HEK293 (cell line): Measurements from ENCODE around the gene FILIP1L.

ENCODE experiments used
- CTCF ChIA-PET: fragments of 350-600 bp; formaldehyde crosslinking; extraction: SDS; loops from one replicate; lab custom pipeline; 2021; ENCODE audit warnings: antibody characterized with exemption; lab: Yijun Ruan, JAX
- POLR2A ChIA-PET: fragments of 300-600 bp; formaldehyde crosslinking; extraction: SDS; loops from one replicate; lab custom pipeline; 2020; ENCODE audit warnings: antibody characterized with exemption, inconsistent platforms; lab: Yijun Ruan, JAX
- H3K27ac ChIP-seq: fragments of 200-500 bp; sonication (Bioruptor generic); 2 replicates; pipeline ENCODE4 v1.5.1; 2014; ENCODE audit warnings: low read depth, low read length, control low read depth, inconsistent platforms; ENCODE audit errors: extremely low read depth
- H3K36me3 ChIP-seq, 2 experiments: fragments of 200-500 bp in 1 of 2; sonication (Bioruptor generic) in 1 of 2; 1 replicate in 1 of 2; 2 replicates in 1 of 2; pipeline ENCODE4 v1.5.1; 2014 to 2017; ENCODE audit warnings: inconsistent platforms in 2 of 2, low read length in 2 of 2; ENCODE audit not compliant: control insufficient read depth in 2 of 2, insufficient read depth in 1 of 2
- H3K4me1 ChIP-seq: fragments of 200-500 bp; sonication (Bioruptor generic); 2 replicates; pipeline ENCODE4 v1.5.1; 2014; ENCODE audit warnings: mild to moderate bottlenecking, low read length, inconsistent platforms; ENCODE audit not compliant: control insufficient read depth, insufficient read depth
- H3K4me3 ChIP-seq: 2 replicates; pipeline ENCODE4 v1.5.1; 2011; ENCODE audit warnings: low read depth, mild to moderate bottlenecking, control low read depth, low read length, moderate library complexity
- H3K9me3 ChIP-seq: fragments of 200-500 bp; sonication (Bioruptor generic); 2 replicates; pipeline ENCODE4 v1.5.1; 2014; ENCODE audit warnings: low read depth, low read length, inconsistent platforms; ENCODE audit not compliant: control insufficient read depth, insufficient read depth
- EGR2 ChIP-seq: fragments of 450-650 bp; formaldehyde crosslinking; IDR thresholded peaks from 2 replicates; pipeline ENCODE4 v1.5.1; 2016; ENCODE audit warnings: low read depth, missing biosample characterization, missing genetic modification characterization
- FEZF1 ChIP-seq: fragments of 450-650 bp; formaldehyde crosslinking; IDR thresholded peaks from 2 replicates; pipeline ENCODE4 v1.5.1; 2016; ENCODE audit warnings: missing biosample characterization, missing genetic modification characterization
- RBAK ChIP-seq: fragments of 450-650 bp; formaldehyde crosslinking; IDR thresholded peaks from 2 replicates; pipeline ENCODE4 v1.5.1; 2016; ENCODE audit warnings: missing biosample characterization, missing genetic modification characterization
- TCF7L2 ChIP-seq: IDR thresholded peaks from 2 replicates; pipeline ENCODE4 v1.6.1; 2011; ENCODE audit warnings: low read depth, mild to moderate bottlenecking, inconsistent platforms, low read length, moderate library complexity, borderline replicate concordance
- WT1 ChIP-seq: fragments of 450-650 bp; formaldehyde crosslinking; IDR thresholded peaks from 2 replicates; pipeline ENCODE4 v1.5.1; 2016; ENCODE audit warnings: missing biosample characterization, missing genetic modification characterization
- ZNF112 ChIP-seq: fragments of 450-650 bp; formaldehyde crosslinking; IDR thresholded peaks from 2 replicates; pipeline ENCODE4 v1.5.0; 2017; ENCODE audit warnings: missing biosample characterization, missing genetic modification characterization
- ZNF19 ChIP-seq: fragments of 450-650 bp; formaldehyde crosslinking; IDR thresholded peaks from 2 replicates; pipeline ENCODE4; 2016; ENCODE audit warnings: missing biosample characterization, missing genetic modification characterization, low read depth
- ZNF350 ChIP-seq: fragments of 450-650 bp; formaldehyde crosslinking; IDR thresholded peaks from 2 replicates; pipeline ENCODE4 v1.5.0; 2017; ENCODE audit warnings: missing biosample characterization, mild to moderate bottlenecking, missing genetic modification characterization
- ZNF366 ChIP-seq: fragments of 450-650 bp; formaldehyde crosslinking; conservative IDR thresholded peaks from 2 replicates; pipeline ENCODE4 v1.5.1; 2016; ENCODE audit warnings: missing biosample characterization, missing genetic modification characterization
- ZNF529 ChIP-seq: fragments of 450-650 bp; formaldehyde crosslinking; IDR thresholded peaks from 2 replicates; pipeline ENCODE4 v1.5.1; 2017; ENCODE audit warnings: missing genetic modification characterization, missing biosample characterization; ENCODE audit not compliant: insufficient replicate concordance
- ZNF600 ChIP-seq: fragments of 450-650 bp; formaldehyde crosslinking; IDR thresholded peaks from 2 replicates; pipeline ENCODE4 v1.5.1; 2016; ENCODE audit warnings: missing biosample characterization, missing genetic modification characterization
- ZNF629 ChIP-seq: fragments of 450-650 bp; formaldehyde crosslinking; IDR thresholded peaks from 2 replicates; pipeline ENCODE4 v1.5.1; 2017; ENCODE audit warnings: missing biosample characterization, missing genetic modification characterization
- ZNF658 ChIP-seq: fragments of 450-650 bp; formaldehyde crosslinking; IDR thresholded peaks from 2 replicates; pipeline ENCODE4; 2016; ENCODE audit warnings: missing biosample characterization, missing genetic modification characterization
- ZNF747 ChIP-seq: fragments of 450-650 bp; formaldehyde crosslinking; IDR thresholded peaks from 2 replicates; pipeline ENCODE4 v1.5.1; 2016; ENCODE audit warnings: missing biosample characterization, missing genetic modification characterization
- ZNF785 ChIP-seq: fragments of 450-650 bp; formaldehyde crosslinking; IDR thresholded peaks from 2 replicates; pipeline ENCODE4 v1.5.1; 2016; ENCODE audit warnings: missing biosample characterization, missing genetic modification characterization
- ZNF843 ChIP-seq: fragments of 450-650 bp; formaldehyde crosslinking; IDR thresholded peaks from 2 replicates; pipeline ENCODE4 v1.5.1; 2016; ENCODE audit warnings: missing biosample characterization, missing genetic modification characterization
- TF ChIP-seq, protein P1 (sequence below): fragments of 450-650 bp; IDR thresholded peaks from 2 replicates; pipeline ENCODE4 v1.5.1; 2018; ENCODE audit warnings: missing biosample characterization, mild to moderate bottlenecking, missing genetic modification characterization
- TF ChIP-seq, protein P2 (sequence below): fragments of 450-650 bp; formaldehyde crosslinking; IDR thresholded peaks from 2 replicates; pipeline ENCODE4 v1.5.1; 2016; ENCODE audit warnings: missing biosample characterization, missing genetic modification characterization, borderline replicate concordance
- TF ChIP-seq, protein P3 (sequence below): fragments of 450-650 bp; formaldehyde crosslinking; IDR thresholded peaks from 2 replicates; pipeline ENCODE4 v1.5.1; 2016; ENCODE audit warnings: missing biosample characterization, missing genetic modification characterization
- TF ChIP-seq, protein P4 (sequence below): fragments of 450-650 bp; formaldehyde crosslinking; IDR thresholded peaks from 2 replicates; pipeline ENCODE4 v1.5.1; 2016; ENCODE audit warnings: missing biosample characterization, missing genetic modification characterization
- TF ChIP-seq, protein P5 (sequence below): fragments of 450-650 bp; formaldehyde crosslinking; IDR thresholded peaks from 2 replicates; pipeline ENCODE4 v1.5.1; 2016; ENCODE audit warnings: missing biosample characterization, missing genetic modification characterization, borderline replicate concordance

FILIP1L gene

DNA sequence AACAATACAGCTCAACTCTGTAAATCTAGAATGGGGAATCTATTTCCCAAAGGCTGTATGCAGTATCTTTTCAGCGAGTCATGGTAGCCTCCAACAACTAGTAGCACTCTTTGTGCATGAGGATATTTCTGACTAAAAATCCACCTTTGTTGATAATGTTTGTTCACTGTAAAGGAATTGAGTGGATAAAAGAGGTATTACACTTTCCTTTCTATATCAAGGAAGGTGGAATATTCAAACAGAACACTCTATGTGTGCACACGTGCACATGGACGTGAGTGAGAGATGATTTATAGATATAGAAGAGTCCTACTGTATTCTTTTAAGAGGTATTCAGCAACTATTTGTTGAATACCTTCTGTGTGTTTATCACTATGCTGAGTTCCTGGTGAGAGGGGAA is 228.4 kb downstream of the FILIP1L start:
- POLR2A ChIA-PET, result no interaction called here
- TF ChIP-seq, protein P1, sequence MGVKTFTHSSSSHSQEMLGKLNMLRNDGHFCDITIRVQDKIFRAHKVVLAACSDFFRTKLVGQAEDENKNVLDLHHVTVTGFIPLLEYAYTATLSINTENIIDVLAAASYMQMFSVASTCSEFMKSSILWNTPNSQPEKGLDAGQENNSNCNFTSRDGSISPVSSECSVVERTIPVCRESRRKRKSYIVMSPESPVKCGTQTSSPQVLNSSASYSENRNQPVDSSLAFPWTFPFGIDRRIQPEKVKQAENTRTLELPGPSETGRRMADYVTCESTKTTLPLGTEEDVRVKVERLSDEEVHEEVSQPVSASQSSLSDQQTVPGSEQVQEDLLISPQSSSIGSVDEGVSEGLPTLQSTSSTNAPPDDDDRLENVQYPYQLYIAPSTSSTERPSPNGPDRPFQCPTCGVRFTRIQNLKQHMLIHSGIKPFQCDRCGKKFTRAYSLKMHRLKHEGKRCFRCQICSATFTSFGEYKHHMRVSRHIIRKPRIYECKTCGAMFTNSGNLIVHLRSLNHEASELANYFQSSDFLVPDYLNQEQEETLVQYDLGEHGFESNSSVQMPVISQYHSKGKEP (tag by site-specific recombination), result no peak
- TF ChIP-seq ZNF350 (tag by site-specific recombination), result no peak
- TF ChIP-seq, protein P2, sequence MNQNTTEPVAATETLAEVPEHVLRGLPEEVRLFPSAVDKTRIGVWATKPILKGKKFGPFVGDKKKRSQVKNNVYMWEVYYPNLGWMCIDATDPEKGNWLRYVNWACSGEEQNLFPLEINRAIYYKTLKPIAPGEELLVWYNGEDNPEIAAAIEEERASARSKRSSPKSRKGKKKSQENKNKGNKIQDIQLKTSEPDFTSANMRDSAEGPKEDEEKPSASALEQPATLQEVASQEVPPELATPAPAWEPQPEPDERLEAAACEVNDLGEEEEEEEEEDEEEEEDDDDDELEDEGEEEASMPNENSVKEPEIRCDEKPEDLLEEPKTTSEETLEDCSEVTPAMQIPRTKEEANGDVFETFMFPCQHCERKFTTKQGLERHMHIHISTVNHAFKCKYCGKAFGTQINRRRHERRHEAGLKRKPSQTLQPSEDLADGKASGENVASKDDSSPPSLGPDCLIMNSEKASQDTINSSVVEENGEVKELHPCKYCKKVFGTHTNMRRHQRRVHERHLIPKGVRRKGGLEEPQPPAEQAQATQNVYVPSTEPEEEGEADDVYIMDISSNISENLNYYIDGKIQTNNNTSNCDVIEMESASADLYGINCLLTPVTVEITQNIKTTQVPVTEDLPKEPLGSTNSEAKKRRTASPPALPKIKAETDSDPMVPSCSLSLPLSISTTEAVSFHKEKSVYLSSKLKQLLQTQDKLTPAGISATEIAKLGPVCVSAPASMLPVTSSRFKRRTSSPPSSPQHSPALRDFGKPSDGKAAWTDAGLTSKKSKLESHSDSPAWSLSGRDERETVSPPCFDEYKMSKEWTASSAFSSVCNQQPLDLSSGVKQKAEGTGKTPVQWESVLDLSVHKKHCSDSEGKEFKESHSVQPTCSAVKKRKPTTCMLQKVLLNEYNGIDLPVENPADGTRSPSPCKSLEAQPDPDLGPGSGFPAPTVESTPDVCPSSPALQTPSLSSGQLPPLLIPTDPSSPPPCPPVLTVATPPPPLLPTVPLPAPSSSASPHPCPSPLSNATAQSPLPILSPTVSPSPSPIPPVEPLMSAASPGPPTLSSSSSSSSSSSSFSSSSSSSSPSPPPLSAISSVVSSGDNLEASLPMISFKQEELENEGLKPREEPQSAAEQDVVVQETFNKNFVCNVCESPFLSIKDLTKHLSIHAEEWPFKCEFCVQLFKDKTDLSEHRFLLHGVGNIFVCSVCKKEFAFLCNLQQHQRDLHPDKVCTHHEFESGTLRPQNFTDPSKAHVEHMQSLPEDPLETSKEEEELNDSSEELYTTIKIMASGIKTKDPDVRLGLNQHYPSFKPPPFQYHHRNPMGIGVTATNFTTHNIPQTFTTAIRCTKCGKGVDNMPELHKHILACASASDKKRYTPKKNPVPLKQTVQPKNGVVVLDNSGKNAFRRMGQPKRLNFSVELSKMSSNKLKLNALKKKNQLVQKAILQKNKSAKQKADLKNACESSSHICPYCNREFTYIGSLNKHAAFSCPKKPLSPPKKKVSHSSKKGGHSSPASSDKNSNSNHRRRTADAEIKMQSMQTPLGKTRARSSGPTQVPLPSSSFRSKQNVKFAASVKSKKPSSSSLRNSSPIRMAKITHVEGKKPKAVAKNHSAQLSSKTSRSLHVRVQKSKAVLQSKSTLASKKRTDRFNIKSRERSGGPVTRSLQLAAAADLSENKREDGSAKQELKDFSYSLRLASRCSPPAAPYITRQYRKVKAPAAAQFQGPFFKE (tag by site-specific recombination), result no peak
- TF ChIP-seq, protein P3, sequence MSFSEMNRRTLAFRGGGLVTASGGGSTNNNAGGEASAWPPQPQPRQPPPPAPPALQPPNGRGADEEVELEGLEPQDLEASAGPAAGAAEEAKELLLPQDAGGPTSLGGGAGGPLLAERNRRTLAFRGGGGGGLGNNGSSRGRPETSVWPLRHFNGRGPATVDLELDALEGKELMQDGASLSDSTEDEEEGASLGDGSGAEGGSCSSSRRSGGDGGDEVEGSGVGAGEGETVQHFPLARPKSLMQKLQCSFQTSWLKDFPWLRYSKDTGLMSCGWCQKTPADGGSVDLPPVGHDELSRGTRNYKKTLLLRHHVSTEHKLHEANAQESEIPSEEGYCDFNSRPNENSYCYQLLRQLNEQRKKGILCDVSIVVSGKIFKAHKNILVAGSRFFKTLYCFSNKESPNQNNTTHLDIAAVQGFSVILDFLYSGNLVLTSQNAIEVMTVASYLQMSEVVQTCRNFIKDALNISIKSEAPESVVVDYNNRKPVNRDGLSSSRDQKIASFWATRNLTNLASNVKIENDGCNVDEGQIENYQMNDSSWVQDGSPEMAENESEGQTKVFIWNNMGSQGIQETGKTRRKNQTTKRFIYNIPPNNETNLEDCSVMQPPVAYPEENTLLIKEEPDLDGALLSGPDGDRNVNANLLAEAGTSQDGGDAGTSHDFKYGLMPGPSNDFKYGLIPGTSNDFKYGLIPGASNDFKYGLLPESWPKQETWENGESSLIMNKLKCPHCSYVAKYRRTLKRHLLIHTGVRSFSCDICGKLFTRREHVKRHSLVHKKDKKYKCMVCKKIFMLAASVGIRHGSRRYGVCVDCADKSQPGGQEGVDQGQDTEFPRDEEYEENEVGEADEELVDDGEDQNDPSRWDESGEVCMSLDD (tag by site-specific recombination), result no peak
- TF ChIP-seq ZNF629 (tag by site-specific recombination), result no peak
- TF ChIP-seq ZNF658 (tag by site-specific recombination), result no peak
- no peak for TF ChIP-seq ZNF112
- no peak for TF ChIP-seq ZNF747 (tag by site-specific recombination)
- TF ChIP-seq TCF7L2, result no peak
- TF ChIP-seq, all 188 proteins: peak for 0
- Histone ChIP-seq H3K27ac (no peak overlapping the region), H3K36me3 (no peaks in the 10 kb centered on the region), H3K4me1 (no peaks in the 10 kb centered on the region), H3K4me3 (no peak overlapping the region), H3K9me3 (no peaks in the 10 kb centered on the region)
- CTCF ChIA-PET, result no interaction called here

DNA sequence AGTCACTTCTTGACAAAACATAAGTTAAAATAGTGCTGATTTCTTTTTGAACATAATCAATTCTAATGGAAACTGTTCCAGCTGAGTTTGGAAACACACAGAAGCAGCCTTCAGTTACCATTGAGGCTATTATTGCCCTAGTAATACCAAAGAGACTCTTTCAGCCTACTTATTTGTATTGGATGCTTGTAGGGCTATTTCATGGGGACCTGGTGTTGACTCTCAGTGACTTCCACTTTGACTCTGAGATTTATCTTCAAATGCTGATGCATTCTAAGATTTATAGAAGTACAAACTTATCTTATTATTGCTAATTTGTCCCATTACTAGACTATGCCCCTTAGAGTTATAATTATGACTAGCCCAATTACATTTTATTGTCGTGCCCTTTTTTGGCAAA is 229.2 kb downstream of the FILIP1L start:
- Histone ChIP-seq H3K4me1 (no peaks in the 10 kb centered on the region), H3K9me3 (no peaks in the 10 kb centered on the region), H3K27ac (no peak overlapping the region), H3K36me3 (no peaks in the 10 kb centered on the region), H3K4me3 (no peak overlapping the region)
- ChIA-PET CTCF (no interaction called here), POLR2A (no interaction called here)
- TF ChIP-seq ZNF529, result no peak
- TF ChIP-seq, protein P4, sequence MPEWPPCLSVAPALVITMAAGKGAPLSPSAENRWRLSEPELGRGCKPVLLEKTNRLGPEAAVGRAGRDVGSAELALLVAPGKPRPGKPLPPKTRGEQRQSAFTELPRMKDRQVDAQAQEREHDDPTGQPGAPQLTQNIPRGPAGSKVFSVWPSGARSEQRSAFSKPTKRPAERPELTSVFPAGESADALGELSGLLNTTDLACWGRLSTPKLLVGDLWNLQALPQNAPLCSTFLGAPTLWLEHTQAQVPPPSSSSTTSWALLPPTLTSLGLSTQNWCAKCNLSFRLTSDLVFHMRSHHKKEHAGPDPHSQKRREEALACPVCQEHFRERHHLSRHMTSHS (tag by site-specific recombination), result no peak
- TF ChIP-seq ZNF600 (tag by site-specific recombination), result no peak
- no peak for TF ChIP-seq EGR2 (tag by site-specific recombination)
- no peak for TF ChIP-seq ZNF843 (tag by site-specific recombination)
- TF ChIP-seq ZNF785 (tag by site-specific recombination), result no peak
- TF ChIP-seq, protein P5, sequence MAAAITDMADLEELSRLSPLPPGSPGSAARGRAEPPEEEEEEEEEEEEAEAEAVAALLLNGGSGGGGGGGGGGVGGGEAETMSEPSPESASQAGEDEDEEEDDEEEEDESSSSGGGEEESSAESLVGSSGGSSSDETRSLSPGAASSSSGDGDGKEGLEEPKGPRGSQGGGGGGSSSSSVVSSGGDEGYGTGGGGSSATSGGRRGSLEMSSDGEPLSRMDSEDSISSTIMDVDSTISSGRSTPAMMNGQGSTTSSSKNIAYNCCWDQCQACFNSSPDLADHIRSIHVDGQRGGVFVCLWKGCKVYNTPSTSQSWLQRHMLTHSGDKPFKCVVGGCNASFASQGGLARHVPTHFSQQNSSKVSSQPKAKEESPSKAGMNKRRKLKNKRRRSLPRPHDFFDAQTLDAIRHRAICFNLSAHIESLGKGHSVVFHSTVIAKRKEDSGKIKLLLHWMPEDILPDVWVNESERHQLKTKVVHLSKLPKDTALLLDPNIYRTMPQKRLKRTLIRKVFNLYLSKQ (tag by site-specific recombination), result no peak
- TF ChIP-seq ZNF366, result no peak
- TF ChIP-seq FEZF1, result no peak
- no peak for TF ChIP-seq RBAK (tag by site-specific recombination)
- TF ChIP-seq WT1 (tag by site-specific recombination), result no peak
- TF ChIP-seq ZNF19, result no peak
